ENCODE data around the gene AHRR.

The AHRR gene

DNA sequence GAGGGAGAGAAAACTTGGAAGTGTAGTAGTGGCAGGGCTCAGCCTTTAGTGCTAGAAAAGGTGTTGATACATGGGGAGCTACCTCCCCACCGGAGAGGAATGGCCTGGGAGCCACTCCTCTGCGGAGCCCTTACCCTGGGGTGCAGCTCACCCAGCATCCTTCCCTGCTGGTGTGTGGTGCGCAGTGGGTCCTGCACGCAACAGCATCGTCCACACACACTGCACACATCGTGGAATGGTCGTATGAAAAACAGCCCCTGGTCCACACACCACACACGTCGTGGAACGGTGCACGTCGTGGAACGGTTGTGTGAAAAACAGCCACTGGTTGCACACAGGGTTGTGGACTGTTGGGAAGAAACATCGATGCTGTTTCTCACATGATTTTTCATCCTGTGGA lies 16.1 kb upstream of the AHRR start:
- Histone ChIP-seq H3K27me3 (ENCODE audit: control insufficient read depth, insufficient read depth, low read length) (no peaks in the 10 kb centered on the region), H3K9me3 (ENCODE audit: control insufficient read depth, low read length) (no peaks in the 10 kb centered on the region), H3K36me3 (ENCODE audit: control insufficient read depth, insufficient read depth, low read length) (no peaks in the 10 kb centered on the region), H3K4me1 (peaks cover 11% of the 10 kb centered on the region), H3K79me2 (peaks cover 5% of the 10 kb centered on the region), H3K4me2 (ENCODE audit: low read length) (no peak overlapping the region), H3K9ac (no peak overlapping the region), H2AFZ (no peak overlapping the region), H3K27ac (no peak overlapping the region), H3K4me3 (ENCODE audit: low read depth, low read length) (no peak overlapping the region)
- TF ChIP-seq, protein P1, sequence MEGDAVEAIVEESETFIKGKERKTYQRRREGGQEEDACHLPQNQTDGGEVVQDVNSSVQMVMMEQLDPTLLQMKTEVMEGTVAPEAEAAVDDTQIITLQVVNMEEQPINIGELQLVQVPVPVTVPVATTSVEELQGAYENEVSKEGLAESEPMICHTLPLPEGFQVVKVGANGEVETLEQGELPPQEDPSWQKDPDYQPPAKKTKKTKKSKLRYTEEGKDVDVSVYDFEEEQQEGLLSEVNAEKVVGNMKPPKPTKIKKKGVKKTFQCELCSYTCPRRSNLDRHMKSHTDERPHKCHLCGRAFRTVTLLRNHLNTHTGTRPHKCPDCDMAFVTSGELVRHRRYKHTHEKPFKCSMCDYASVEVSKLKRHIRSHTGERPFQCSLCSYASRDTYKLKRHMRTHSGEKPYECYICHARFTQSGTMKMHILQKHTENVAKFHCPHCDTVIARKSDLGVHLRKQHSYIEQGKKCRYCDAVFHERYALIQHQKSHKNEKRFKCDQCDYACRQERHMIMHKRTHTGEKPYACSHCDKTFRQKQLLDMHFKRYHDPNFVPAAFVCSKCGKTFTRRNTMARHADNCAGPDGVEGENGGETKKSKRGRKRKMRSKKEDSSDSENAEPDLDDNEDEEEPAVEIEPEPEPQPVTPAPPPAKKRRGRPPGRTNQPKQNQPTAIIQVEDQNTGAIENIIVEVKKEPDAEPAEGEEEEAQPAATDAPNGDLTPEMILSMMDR (IDR thresholded peaks at IDR 0.05), result no peak

DNA sequence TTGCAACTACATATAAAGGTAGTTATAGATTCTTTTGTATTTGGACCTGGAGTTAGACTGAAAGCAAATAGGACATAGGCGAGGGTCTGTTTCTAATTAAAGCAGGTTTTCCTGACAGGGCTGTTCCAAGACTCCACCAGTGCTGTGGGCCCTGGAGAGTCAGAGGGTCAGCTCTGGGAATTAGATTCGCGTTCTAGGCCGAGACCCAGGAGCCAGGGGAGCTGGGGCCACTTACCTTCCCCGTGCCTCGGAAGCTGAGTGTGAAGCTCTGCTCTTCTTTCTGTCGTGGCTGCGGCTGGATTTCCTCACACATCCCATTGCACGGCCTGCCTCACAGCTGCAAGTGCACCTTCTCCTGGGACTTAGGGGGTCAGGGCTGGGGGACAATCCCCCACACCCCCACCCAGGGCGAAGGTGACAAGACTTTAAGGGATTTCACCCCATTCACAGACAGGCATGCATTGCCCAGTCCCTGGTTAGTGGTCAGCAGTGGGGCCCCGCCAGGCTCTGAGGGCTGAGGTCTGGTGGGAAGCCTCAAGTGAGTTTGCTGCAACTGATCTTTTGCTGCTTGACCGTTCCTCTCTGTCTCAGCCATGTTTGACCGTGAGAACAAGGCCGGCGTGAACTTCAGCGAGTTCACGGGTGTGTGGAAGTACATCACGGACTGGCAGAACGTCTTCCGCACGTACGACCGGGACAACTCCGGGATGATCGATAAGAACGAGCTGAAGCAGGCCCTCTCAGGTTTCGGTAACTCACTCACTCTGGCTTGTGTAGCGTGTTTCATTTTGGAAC lies 15.3 kb upstream of the AHRR start:
- TF ChIP-seq, protein P1 (IDR thresholded peaks at IDR 0.05), result no peak
- H3K4me2 ChIP-seq (ENCODE audit: low read length), result no peak overlapping the region
- peaks cover 11% of the 10 kb centered on the region for H3K4me1 ChIP-seq
- H3K36me3 ChIP-seq (ENCODE audit: control insufficient read depth, insufficient read depth, low read length), result no peaks in the 10 kb centered on the region
- H3K9ac ChIP-seq, result no peak overlapping the region
- no peaks in the 10 kb centered on the region for H3K27me3 ChIP-seq (ENCODE audit: control insufficient read depth, insufficient read depth, low read length)
- no peaks in the 10 kb centered on the region for H3K9me3 ChIP-seq (ENCODE audit: control insufficient read depth, low read length)
- H3K4me3 ChIP-seq (ENCODE audit: low read depth, low read length), result no peak overlapping the region
- H3K27ac ChIP-seq, result no peak overlapping the region
- H2AFZ ChIP-seq, result no peak overlapping the region
- H3K79me2 ChIP-seq, result peaks cover 11% of the 10 kb centered on the region

DNA sequence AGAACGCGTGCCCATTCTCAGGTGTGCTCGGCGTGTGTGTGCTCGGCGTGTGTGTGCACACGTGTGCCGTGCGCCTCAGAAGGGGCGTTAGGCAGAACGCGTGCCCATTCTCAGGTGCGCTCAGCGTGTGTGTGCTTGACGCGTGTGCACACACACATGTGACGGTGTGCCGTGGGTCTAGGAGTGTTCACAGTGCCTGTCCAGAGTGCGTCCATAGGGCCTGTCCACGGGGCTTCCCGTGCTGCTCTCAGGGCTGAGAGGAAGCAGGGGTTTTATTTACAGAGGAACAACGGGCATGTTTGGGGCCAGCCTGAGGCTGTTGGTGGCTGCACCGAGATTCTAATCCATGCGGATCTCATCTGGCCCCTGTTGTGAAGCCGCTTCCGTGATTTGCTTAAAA lies 14.2 kb upstream of the AHRR start:
- Histone ChIP-seq H3K27me3 (ENCODE audit: control insufficient read depth, insufficient read depth, low read length) (no peaks in the 10 kb centered on the region), H3K9ac (no peak overlapping the region), H2AFZ (no peak overlapping the region), H3K79me2 (peaks cover 8% of the 10 kb centered on the region), H3K4me1 (peaks cover 11% of the 10 kb centered on the region), H3K4me2 (ENCODE audit: low read length) (no peak overlapping the region), H3K27ac (no peak overlapping the region), H3K9me3 (ENCODE audit: control insufficient read depth, low read length) (no peaks in the 10 kb centered on the region), H3K4me3 (ENCODE audit: low read depth, low read length) (no peak overlapping the region), H3K36me3 (ENCODE audit: control insufficient read depth, insufficient read depth, low read length) (no peaks in the 10 kb centered on the region)
- TF ChIP-seq, protein P1 (IDR thresholded peaks at IDR 0.05), result no peak

DNA sequence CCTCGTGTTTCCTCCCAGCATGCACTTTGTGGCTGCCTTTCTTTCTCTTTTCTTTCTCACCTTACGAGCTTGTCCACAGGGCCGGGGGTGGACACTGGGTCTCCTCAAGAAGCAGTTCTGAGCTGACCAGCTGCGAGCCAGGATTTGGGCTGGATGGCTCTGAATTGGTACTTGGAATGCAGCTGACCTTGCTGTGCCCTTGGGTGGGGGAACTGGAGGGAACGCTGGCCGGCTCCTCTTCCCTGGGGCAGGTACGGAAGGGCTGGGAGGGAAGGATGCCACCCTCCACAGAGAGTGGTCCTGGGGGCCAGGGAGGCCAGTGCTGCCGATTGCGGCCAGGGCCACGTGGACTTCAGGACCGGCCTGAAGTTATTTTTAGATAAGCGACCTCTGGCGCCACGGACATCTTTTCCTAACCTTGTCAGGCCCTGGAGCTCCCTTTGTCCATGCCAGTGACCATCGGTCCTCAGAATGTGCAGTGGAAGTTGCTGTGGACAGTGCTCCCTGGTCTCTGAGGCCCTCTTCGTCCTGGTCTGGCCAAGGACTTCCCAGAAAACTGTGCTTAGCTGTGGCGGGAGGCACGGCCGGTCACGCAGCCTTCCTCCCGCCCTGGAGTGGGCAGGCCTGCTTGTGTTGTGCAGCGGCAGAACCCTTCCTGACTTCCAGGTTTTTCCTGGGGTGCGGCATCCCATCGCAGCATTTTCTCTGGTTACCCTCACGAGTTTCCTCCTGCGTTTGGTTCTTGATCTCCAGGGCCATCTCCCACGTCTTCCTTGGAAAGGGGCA lies 13.5 kb upstream of the AHRR start:
- no peak overlapping the region for H3K27ac ChIP-seq
- H3K36me3 ChIP-seq (ENCODE audit: control insufficient read depth, insufficient read depth, low read length), result no peaks in the 10 kb centered on the region
- peaks cover 8% of the 10 kb centered on the region for H3K79me2 ChIP-seq
- no peak overlapping the region for H3K4me2 ChIP-seq (ENCODE audit: low read length)
- no peak overlapping the region for H3K4me3 ChIP-seq (ENCODE audit: low read depth, low read length)
- TF ChIP-seq, protein P1 (IDR thresholded peaks at IDR 0.05), result no peak
- no peak overlapping the region for H2AFZ ChIP-seq
- H3K9ac ChIP-seq, result no peak overlapping the region
- H3K4me1 ChIP-seq, result peaks cover 11% of the 10 kb centered on the region
- no peaks in the 10 kb centered on the region for H3K27me3 ChIP-seq (ENCODE audit: control insufficient read depth, insufficient read depth, low read length)
- no peaks in the 10 kb centered on the region for H3K9me3 ChIP-seq (ENCODE audit: control insufficient read depth, low read length)
